ENCODE measurements around the gene C16orf96. TPM values are rescaled to one million over a fixed set of nuclear protein-coding genes. Genes with fewer than 3 reads are reported as not detected.

C16orf96 gene
- total and polyA plus RNA-seq, 4 donors, result 0.06 to 0.25 (median 0.08) TPM

DNA sequence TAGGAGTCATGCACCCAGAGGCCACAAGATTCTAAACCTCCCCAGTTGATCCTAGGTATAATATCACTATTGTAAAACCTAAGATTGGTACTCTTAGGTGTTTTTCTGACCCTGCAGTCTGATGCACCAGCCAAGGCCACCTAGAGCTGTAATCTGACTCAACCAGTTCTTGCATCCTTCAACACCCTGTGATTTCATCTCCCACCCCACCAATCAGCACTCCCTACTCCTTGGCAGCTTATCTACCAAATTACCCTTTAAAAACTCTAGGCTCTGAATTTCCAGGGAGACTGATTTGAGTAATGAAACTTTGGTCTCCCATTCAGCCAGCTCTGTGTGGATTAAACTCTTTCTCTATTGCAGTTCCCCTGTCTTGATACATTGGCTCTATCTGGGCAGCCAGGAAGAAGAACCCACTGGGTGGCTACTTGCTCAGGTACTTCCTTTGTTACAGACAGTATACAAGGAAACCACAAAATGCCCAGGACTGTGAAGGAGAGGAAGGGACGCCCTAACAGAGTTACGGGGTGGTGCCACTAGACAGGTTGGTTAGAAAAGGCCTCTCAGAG lies 16.3 kb upstream of the C16orf96 start:
- no peak for DNase-seq (ENCODE audit: low spot score)
- Histone ChIP-seq H3K9ac (ENCODE audit: low read depth in 1 of 2, low read length in 2 of 2) (no peak overlapping the region), H3K27me3 (ENCODE audit: control insufficient read depth in 4 of 4, insufficient read depth in 4 of 4, low read length in 3 of 4) (no peaks in the 10 kb centered on the region), H3K4me1 (ENCODE audit: control insufficient read depth in 4 of 4, insufficient read depth in 4 of 4, low read length in 3 of 4) (peaks cover 5 to 12% (median 8%) of the 10 kb centered on the region in 4 donors), H3K27ac (ENCODE audit: low read depth in 1 of 2, low read length in 2 of 2) (no peak overlapping the region), H3K9me3 (ENCODE audit: control insufficient read depth in 4 of 4, low read length in 3 of 4) (peaks cover 0 to 5% (median under 1%) of the 10 kb centered on the region in 4 donors), H3K36me3 (ENCODE audit: control insufficient read depth in 4 of 4, insufficient read depth in 3 of 4, low read depth in 1 of 4, low read length in 3 of 4) (no peaks in the 10 kb centered on the region), H3K4me3 (ENCODE audit: low read depth in 1 of 3, low read length in 3 of 3) (no peak overlapping the region)
- WGBS, result over 99% methylated on average over 2 of the region's 2 CpGs
- TF ChIP-seq JUND (IDR thresholded peaks at IDR 0.05), result no peak
- no peak for TF ChIP-seq FOXA1 (IDR thresholded peaks at IDR 0.05)
- TF ChIP-seq, protein P1, sequence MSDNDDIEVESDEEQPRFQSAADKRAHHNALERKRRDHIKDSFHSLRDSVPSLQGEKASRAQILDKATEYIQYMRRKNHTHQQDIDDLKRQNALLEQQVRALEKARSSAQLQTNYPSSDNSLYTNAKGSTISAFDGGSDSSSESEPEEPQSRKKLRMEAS (IDR thresholded peaks at IDR 0.05), result no peak
- TF ChIP-seq, protein P2, sequence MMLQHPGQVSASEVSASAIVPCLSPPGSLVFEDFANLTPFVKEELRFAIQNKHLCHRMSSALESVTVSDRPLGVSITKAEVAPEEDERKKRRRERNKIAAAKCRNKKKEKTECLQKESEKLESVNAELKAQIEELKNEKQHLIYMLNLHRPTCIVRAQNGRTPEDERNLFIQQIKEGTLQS (IDR thresholded peaks at IDR 0.05), result no peak
- TF ChIP-seq FOXA2 (IDR thresholded peaks at IDR 0.05), result no peak
- no peak for TF ChIP-seq EGR1 (IDR thresholded peaks at IDR 0.05; ENCODE audit: low read depth in 2 of 2)
- TF ChIP-seq RXRA (IDR thresholded peaks at IDR 0.05), result no peak
- no peak for TF ChIP-seq YY1 (IDR thresholded peaks at IDR 0.05)
- TF ChIP-seq SP1 (IDR thresholded peaks at IDR 0.05), result no peak
- no peak for TF ChIP-seq NR2F2 (IDR thresholded peaks at IDR 0.05)
- TF ChIP-seq, protein P3, sequence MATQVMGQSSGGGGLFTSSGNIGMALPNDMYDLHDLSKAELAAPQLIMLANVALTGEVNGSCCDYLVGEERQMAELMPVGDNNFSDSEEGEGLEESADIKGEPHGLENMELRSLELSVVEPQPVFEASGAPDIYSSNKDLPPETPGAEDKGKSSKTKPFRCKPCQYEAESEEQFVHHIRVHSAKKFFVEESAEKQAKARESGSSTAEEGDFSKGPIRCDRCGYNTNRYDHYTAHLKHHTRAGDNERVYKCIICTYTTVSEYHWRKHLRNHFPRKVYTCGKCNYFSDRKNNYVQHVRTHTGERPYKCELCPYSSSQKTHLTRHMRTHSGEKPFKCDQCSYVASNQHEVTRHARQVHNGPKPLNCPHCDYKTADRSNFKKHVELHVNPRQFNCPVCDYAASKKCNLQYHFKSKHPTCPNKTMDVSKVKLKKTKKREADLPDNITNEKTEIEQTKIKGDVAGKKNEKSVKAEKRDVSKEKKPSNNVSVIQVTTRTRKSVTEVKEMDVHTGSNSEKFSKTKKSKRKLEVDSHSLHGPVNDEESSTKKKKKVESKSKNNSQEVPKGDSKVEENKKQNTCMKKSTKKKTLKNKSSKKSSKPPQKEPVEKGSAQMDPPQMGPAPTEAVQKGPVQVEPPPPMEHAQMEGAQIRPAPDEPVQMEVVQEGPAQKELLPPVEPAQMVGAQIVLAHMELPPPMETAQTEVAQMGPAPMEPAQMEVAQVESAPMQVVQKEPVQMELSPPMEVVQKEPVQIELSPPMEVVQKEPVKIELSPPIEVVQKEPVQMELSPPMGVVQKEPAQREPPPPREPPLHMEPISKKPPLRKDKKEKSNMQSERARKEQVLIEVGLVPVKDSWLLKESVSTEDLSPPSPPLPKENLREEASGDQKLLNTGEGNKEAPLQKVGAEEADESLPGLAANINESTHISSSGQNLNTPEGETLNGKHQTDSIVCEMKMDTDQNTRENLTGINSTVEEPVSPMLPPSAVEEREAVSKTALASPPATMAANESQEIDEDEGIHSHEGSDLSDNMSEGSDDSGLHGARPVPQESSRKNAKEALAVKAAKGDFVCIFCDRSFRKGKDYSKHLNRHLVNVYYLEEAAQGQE (IDR thresholded peaks at IDR 0.05), result no peak
- no peak for TF ChIP-seq TAF1 (conservative IDR thresholded peaks at IDR 0.05)
- TF ChIP-seq HNF4G (IDR thresholded peaks at IDR 0.05), result no peak
- TF ChIP-seq RAD21 (IDR thresholded peaks at IDR 0.05), result no peak
- TF ChIP-seq, protein P4, sequence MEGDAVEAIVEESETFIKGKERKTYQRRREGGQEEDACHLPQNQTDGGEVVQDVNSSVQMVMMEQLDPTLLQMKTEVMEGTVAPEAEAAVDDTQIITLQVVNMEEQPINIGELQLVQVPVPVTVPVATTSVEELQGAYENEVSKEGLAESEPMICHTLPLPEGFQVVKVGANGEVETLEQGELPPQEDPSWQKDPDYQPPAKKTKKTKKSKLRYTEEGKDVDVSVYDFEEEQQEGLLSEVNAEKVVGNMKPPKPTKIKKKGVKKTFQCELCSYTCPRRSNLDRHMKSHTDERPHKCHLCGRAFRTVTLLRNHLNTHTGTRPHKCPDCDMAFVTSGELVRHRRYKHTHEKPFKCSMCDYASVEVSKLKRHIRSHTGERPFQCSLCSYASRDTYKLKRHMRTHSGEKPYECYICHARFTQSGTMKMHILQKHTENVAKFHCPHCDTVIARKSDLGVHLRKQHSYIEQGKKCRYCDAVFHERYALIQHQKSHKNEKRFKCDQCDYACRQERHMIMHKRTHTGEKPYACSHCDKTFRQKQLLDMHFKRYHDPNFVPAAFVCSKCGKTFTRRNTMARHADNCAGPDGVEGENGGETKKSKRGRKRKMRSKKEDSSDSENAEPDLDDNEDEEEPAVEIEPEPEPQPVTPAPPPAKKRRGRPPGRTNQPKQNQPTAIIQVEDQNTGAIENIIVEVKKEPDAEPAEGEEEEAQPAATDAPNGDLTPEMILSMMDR (IDR thresholded peaks at IDR 0.05; ENCODE audit: low read depth, low read length, missing input control), result no peak
- no peak for TF ChIP-seq HNF4A (conservative IDR thresholded peaks at IDR 0.05)

DNA sequence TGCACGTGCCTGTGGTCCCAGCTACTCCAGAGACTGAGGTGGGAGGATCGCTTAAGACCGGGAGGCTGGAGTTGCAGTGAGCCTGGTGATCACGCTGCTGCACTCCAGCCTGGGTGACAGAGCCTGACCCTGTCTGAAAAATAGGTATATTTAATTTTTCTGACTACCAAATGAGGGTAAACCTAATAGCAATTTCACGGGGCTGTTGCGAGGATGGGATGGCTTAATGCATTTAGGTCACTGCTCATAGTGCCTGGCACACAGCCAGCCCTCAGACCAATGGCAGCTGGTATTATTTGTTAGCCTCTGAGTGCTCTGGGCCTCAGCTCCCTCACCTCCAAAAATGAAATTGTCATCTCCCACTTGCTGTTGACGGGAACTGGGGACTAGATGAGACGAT lies 11.7 kb upstream of the C16orf96 start:
- Histone ChIP-seq H3K4me1 (ENCODE audit: control insufficient read depth in 4 of 4, insufficient read depth in 4 of 4, low read length in 3 of 4) (no peaks in the 10 kb centered on the region), H3K27me3 (ENCODE audit: control insufficient read depth in 4 of 4, insufficient read depth in 4 of 4, low read length in 3 of 4) (no peaks in the 10 kb centered on the region), H3K27ac (ENCODE audit: low read depth in 1 of 2, low read length in 2 of 2) (no peak overlapping the region), H3K4me3 (ENCODE audit: low read depth in 1 of 3, low read length in 3 of 3) (no peak overlapping the region), H3K9ac (ENCODE audit: low read depth in 1 of 2, low read length in 2 of 2) (no peak overlapping the region), H3K9me3 (ENCODE audit: control insufficient read depth in 4 of 4, low read length in 3 of 4) (peaks cover 0 to 5% (median under 1%) of the 10 kb centered on the region in 4 donors), H3K36me3 (ENCODE audit: control insufficient read depth in 4 of 4, insufficient read depth in 3 of 4, low read depth in 1 of 4, low read length in 3 of 4) (no peaks in the 10 kb centered on the region)
- no peak for DNase-seq (ENCODE audit: low spot score)
- TF ChIP-seq, protein P5, sequence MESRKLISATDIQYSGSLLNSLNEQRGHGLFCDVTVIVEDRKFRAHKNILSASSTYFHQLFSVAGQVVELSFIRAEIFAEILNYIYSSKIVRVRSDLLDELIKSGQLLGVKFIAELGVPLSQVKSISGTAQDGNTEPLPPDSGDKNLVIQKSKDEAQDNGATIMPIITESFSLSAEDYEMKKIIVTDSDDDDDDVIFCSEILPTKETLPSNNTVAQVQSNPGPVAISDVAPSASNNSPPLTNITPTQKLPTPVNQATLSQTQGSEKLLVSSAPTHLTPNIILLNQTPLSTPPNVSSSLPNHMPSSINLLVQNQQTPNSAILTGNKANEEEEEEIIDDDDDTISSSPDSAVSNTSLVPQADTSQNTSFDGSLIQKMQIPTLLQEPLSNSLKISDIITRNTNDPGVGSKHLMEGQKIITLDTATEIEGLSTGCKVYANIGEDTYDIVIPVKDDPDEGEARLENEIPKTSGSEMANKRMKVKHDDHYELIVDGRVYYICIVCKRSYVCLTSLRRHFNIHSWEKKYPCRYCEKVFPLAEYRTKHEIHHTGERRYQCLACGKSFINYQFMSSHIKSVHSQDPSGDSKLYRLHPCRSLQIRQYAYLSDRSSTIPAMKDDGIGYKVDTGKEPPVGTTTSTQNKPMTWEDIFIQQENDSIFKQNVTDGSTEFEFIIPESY (IDR thresholded peaks at IDR 0.05), result no peak
- TF ChIP-seq FOXA2 (IDR thresholded peaks at IDR 0.05) (no peak), FOXA1 (IDR thresholded peaks at IDR 0.05) (no peak), NR2F2 (IDR thresholded peaks at IDR 0.05) (no peak), RXRA (IDR thresholded peaks at IDR 0.05) (no peak), RAD21 (IDR thresholded peaks at IDR 0.05) (no peak), YY1 (IDR thresholded peaks at IDR 0.05) (no peak), HNF4A (conservative IDR thresholded peaks at IDR 0.05) (no peak), EGR1 (IDR thresholded peaks at IDR 0.05; ENCODE audit: low read depth in 2 of 2) (no peak), TAF1 (conservative IDR thresholded peaks at IDR 0.05) (no peak)
- TF ChIP-seq, protein P1 (IDR thresholded peaks at IDR 0.05), result no peak
- TF ChIP-seq, protein P4 (IDR thresholded peaks at IDR 0.05; ENCODE audit: low read depth, low read length, missing input control), result no peak
- WGBS, result 91% methylated on average over 8 of the region's 8 CpGs

All from liver (tissue), 9 donors.